Measurements from ENCODE around the gene MAGEA11.
"Not testable (repeated sequence)": the region's sequence is repeated elsewhere in the genome, so short reads cannot be mapped to it uniquely, and the experiment has no call there.

DNA sequence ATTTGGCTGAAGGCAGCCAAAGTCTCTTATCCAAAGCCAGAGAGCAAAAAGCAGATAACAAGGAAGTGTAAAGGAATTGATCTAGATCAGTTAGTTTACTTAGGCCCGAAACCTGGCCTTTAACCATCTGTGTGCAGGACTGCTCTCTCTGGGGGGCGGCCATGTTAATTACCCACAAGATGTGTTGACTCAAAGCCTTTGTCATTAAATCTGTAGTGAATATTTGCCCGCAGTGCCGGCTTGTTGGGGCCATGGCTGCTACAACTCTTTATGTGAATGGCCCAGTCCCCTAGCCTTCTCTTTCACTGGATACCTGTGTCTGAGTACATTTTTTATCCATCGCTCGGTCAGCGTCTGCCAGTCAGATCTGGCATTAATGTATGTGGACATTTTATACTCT, 15.4 kb downstream of the MAGEA11 start:
- TF ChIP-seq POLR2A (IDR thresholded peaks at IDR 0.05; ENCODE audit: low read length); GATA1 (IDR thresholded peaks at IDR 0.05; ENCODE audit: low read depth, low read length): not testable (repeated sequence)

Data from erythroblast (primary cell).